Body of pancreas (tissue), 4 donors: Measurements from ENCODE around the gene SNHG17. TPM values are rescaled to one million over a fixed set of nuclear protein-coding genes. Genes with fewer than 3 reads are reported as not detected.

Source experiments
- ATAC-seq: fragments of 150-250 bp; one replicate; pipeline ENCODE4 v1.9.1; 2016
- DNase-seq, 4 donors: peaks; one replicate each; pipeline ENCODE4 v3.0.0-alpha.2; 2019
- H3K27ac ChIP-seq, 4 donors: fragments of 200-600 bp; sonication (generic); 1 replicate in 3 of 4; 2 replicates in 1 of 4; pipeline versions ENCODE4 v1.5.1 to v1.6.1; 2016 to 2019; ENCODE audit warnings: mild to moderate bottlenecking in 1 of 4, mixed read lengths in 1 of 4, moderate library complexity in 1 of 4
- H3K27me3 ChIP-seq, 2 donors: fragments of 200-600 bp; sonication (generic); one replicate each; pipeline ENCODE4 v1.6.0; 2016; ENCODE audit warnings: mild to moderate bottlenecking in 1 of 2
- H3K36me3 ChIP-seq, 2 donors: fragments of 200-600 bp; sonication (generic); replicated peaks in 1 of 2; 2 replicates each; pipeline ENCODE4 v1.5.1; 2016; ENCODE audit warnings: low read depth in 2 of 2; ENCODE audit not compliant: insufficient read depth in 1 of 2
- H3K4me1 ChIP-seq: fragments of 200-600 bp; sonication (generic); one replicate; pipeline ENCODE4 v1.6.0; 2016
- H3K4me3 ChIP-seq, 2 donors: fragments of 200-600 bp; sonication (generic); 1 replicate in 1 of 2; 2 replicates in 1 of 2; pipeline ENCODE4 v1.5.1; 2016 to 2019
- H3K9me3 ChIP-seq, 3 donors: fragments of 200-600 bp; sonication (generic); 1 replicate in 2 of 3; 2 replicates in 1 of 3; pipeline ENCODE4 v1.5.1; 2016
- POLR2A ChIP-seq, 3 donors: fragments of 450-650 bp; IDR thresholded peaks; one replicate each; pipeline ENCODE4 v1.6.1; 2016; ENCODE audit warnings: antibody characterized with exemption in 3 of 3, mild to moderate bottlenecking in 2 of 3
- WGBS, 2 donors: methylation state at CpG; one replicate each; pipeline ENCODE4 v1.1.5; 2017; 5-methylcytosine and 5-hydroxymethylcytosine counted together
- intact Hi-C: fragments of 100-400 bp; cut with DNase I; formaldehyde crosslinking; loops from one replicate; pipeline ENCODE4 v1.15.1; 2023
- total RNA-seq, 2 donors: library from RNA; depleted of rRNA; stranded (reverse); fragments of >200 nt; gene quantifications; one replicate each; pipeline ENCODE4 v1.1.0, GENCODE V29; 2016
- TF ChIP-seq, protein P1 (sequence below), 7 experiments: fragments of 450-650 bp in 4 of 7; fragments of 200-600 bp in 3 of 7; sonication (generic) in 3 of 7; IDR thresholded peaks; one replicate each; pipeline ENCODE4 v1.5.1; 2016 to 2019; ENCODE audit warnings: antibody characterized with exemption in 7 of 7

The SNHG17 gene
- total RNA-seq, 2 donors from 2014 or later, result 18.2 to 42.5 TPM

DNA sequence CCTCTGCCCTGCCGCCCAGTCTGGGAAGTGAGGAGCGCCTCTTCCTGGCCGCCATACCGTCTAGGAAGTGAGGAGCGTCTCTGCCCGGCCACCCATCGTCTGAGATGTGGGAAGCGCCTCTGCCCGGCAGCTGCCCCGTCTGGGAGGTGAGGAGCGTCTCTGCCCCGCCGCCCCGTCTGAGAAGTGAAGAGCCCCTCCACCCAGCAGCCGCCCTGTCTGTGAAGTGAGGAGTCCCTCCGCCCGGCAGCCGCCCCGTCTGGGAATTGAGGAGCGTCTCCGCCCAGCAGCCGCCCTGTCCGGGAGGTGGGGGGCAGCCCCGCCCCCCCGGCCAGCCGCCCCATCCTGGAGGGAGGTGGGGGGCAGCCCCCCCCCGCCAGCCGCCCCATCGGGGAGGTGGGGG, 27.8 kb downstream of the SNHG17 start:
- DNase-seq, result no peak
- no peak for ATAC-seq
- Histone ChIP-seq H3K36me3 (no peaks in the 10 kb centered on the region), H3K4me3 (no peak overlapping the region), H3K27ac (no peak overlapping the region), H3K27me3 (no peaks in the 10 kb centered on the region), H3K4me1 (no peaks in the 10 kb centered on the region), H3K9me3 (no peaks in the 10 kb centered on the region)
- intact Hi-C loops, result no loop called here
- WGBS, 2 donors, result 97 to 100% methylated on average over 5 to 17 of the region's 29 CpGs
- TF ChIP-seq POLR2A (IDR thresholded peaks at IDR 0.05), result no peak
- TF ChIP-seq, protein P1, sequence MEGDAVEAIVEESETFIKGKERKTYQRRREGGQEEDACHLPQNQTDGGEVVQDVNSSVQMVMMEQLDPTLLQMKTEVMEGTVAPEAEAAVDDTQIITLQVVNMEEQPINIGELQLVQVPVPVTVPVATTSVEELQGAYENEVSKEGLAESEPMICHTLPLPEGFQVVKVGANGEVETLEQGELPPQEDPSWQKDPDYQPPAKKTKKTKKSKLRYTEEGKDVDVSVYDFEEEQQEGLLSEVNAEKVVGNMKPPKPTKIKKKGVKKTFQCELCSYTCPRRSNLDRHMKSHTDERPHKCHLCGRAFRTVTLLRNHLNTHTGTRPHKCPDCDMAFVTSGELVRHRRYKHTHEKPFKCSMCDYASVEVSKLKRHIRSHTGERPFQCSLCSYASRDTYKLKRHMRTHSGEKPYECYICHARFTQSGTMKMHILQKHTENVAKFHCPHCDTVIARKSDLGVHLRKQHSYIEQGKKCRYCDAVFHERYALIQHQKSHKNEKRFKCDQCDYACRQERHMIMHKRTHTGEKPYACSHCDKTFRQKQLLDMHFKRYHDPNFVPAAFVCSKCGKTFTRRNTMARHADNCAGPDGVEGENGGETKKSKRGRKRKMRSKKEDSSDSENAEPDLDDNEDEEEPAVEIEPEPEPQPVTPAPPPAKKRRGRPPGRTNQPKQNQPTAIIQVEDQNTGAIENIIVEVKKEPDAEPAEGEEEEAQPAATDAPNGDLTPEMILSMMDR (IDR thresholded peaks at IDR 0.05), result no peak

DNA sequence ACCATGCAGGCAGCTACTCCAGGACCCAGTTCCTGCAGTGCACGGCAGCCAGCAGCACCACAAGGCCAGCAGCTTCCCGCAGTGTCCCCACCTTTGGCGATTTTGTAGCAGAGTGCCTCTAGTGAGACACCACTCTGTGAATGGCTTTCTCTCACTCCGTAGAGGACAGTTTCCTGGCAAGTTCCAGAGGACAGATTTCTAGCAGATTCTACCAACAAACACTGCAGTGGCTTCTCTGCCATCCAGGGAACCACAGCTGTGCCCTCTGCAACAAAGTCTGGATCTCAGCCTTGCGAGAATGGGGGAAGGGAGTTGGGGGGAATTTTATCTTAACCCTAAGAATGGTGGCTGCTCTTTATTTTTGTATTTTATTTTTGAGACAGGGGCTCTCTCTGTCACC, 28.7 kb downstream of the SNHG17 start:
- no peaks in the 10 kb centered on the region for H3K36me3 ChIP-seq
- no peak for DNase-seq
- H3K4me3 ChIP-seq, result no peak overlapping the region
- intact Hi-C loops, result no loop called here
- H3K27me3 ChIP-seq, result no peaks in the 10 kb centered on the region
- no peaks in the 10 kb centered on the region for H3K9me3 ChIP-seq
- no peak for ATAC-seq
- H3K27ac ChIP-seq, result no peak overlapping the region
- no peak for TF ChIP-seq POLR2A (IDR thresholded peaks at IDR 0.05)
- TF ChIP-seq, protein P1 (IDR thresholded peaks at IDR 0.05), result no peak
- no peaks in the 10 kb centered on the region for H3K4me1 ChIP-seq
- WGBS, 2 donors, result 93 to 94% methylated on average over 5 of the region's 5 CpGs

DNA sequence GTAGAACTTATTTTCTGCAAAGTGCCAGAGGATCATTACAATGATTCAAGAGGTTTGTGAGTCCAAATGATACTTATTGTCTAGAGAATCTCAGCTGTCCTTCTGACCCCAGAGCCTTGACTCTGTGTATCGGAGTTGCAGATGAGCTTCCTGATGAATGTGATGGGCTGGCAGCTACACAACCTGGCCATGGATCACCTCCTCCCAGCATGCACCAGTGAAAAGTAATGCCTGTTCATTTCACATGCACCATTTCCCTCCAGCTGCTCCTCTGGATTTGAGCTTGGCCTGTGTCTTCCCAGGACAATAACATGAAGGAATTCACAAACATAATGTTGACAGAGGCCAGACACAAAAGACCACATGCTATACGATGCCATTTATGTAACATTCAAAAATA, 30.0 kb downstream of the SNHG17 start:
- TF ChIP-seq, protein P1 (IDR thresholded peaks at IDR 0.05), result no peak
- no peak for TF ChIP-seq POLR2A (IDR thresholded peaks at IDR 0.05)
- no peak overlapping the region for H3K27ac ChIP-seq
- H3K27me3 ChIP-seq, result no peaks in the 10 kb centered on the region
- no peaks in the 10 kb centered on the region for H3K9me3 ChIP-seq
- no peaks in the 10 kb centered on the region for H3K36me3 ChIP-seq
- ATAC-seq (no peak), DNase-seq (no peak)
- 81 to 84% methylated on average over 2 of the region's 2 CpGs for WGBS, 2 donors
- no peaks in the 10 kb centered on the region for H3K4me1 ChIP-seq
- intact Hi-C loops, result no loop called here
- no peak overlapping the region for H3K4me3 ChIP-seq

DNA sequence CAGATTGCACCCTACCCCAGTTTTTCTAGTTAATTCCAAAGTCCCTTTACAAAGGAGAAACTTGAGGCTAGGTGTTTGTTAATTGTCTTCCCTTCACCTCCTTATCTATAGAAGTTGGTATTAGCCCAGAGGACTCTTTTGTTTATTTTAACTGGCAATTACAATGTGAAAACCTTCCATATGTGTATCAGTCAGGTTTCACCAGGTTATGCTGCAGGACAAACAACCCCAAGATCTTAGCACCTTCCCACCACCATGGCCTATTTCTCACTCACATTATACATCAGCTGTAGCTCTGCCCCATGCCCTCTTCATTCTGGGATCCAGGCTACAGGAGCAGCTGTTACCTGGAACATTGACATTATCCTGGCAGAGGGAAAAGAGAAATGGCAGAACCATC, 31.1 kb downstream of the SNHG17 start:
- H3K36me3 ChIP-seq, result no peaks in the 10 kb centered on the region
- intact Hi-C loops, result no loop called here
- H3K4me1 ChIP-seq, result no peaks in the 10 kb centered on the region
- no peaks in the 10 kb centered on the region for H3K9me3 ChIP-seq
- no peak overlapping the region for H3K27ac ChIP-seq
- no peak for ATAC-seq
- TF ChIP-seq POLR2A (IDR thresholded peaks at IDR 0.05), result no peak
- TF ChIP-seq, protein P1 (IDR thresholded peaks at IDR 0.05), result no peak
- no peak for DNase-seq
- H3K27me3 ChIP-seq, result no peaks in the 10 kb centered on the region
- H3K4me3 ChIP-seq, result no peak overlapping the region

DNA sequence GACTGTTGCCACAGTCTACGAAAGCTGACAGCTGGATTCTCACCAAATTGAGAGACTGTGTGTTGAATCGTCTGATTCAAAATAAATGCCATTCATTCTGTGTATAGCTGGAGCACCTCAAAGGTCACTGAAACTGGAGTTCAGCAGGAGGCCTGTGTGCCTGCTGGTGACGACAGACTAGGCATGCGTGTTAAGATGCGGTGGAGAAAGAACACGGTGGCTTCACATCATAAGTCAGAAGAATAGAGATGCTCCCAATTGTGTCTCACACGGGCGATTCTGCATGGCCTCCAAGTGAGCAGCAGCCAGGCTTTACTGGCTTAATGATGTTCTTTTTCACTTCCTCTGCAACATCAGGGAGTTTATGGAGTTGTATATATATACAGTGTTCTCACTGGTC, 32.3 kb downstream of the SNHG17 start:
- no peaks in the 10 kb centered on the region for H3K36me3 ChIP-seq
- no peak overlapping the region for H3K27ac ChIP-seq
- ATAC-seq, result no peak
- H3K9me3 ChIP-seq, result no peaks in the 10 kb centered on the region
- no peaks in the 10 kb centered on the region for H3K4me1 ChIP-seq
- intact Hi-C loops, result no loop called here
- WGBS, 2 donors, result 76 to 81% methylated on average over 8 of the region's 8 CpGs
- no peaks in the 10 kb centered on the region for H3K27me3 ChIP-seq
- TF ChIP-seq, protein P1 (IDR thresholded peaks at IDR 0.05), result no peak
- TF ChIP-seq POLR2A (IDR thresholded peaks at IDR 0.05), result no peak
- no peak for DNase-seq
- no peak overlapping the region for H3K4me3 ChIP-seq
